Measurements from ENCODE around the gene ESYT2.

Gene ESYT2

GRCh38 chr7:158740657-158741293 is 88.5 kb downstream of the ESYT2 start:
- no peak for DNase-seq

GRCh38 chr7:158740013-158740656 is 89.2 kb downstream of the ESYT2 start:
- peak in 1 of 2 donors; percentile 35 for DNase-seq

GRCh38 chr7:158738841-158739240 is 90.5 kb downstream of the ESYT2 start:
- no peak for DNase-seq

GRCh38 chr7:158737064-158737695 is 92.1 kb downstream of the ESYT2 start:
- DNase-seq, result no peak

- DNase-seq, result no peak
These were observed 93.4 kb downstream of the ESYT2 start for GRCh38 chr7:158735935-158736334.

GRCh38 chr7:158734861-158735260 is 94.4 kb downstream of the ESYT2 start:
- DNase-seq, result no peak

GRCh38 chr7:158733775-158734494 is 95.4 kb downstream of the ESYT2 start:
- DNase-seq, result no peak

GRCh38 chr7:158733220-158733519 is 96.1 kb downstream of the ESYT2 start:
- DNase-seq, result no peak

GRCh38 chr7:158732494-158733219 is 96.7 kb downstream of the ESYT2 start:
- no peak for DNase-seq

GRCh38 chr7:158731761-158732160 is 97.5 kb downstream of the ESYT2 start:
- DNase-seq, result no peak

- DNase-seq, result no peak
These were observed 98.6 kb downstream of the ESYT2 start for GRCh38 chr7:158730383-158731346.

GRCh38 chr7:158729646-158730382 is 99.5 kb downstream of the ESYT2 start:
- no peak for DNase-seq

GRCh38 chr7:158728911-158729645 is 100.2 kb downstream of the ESYT2 start:
- no peak for DNase-seq

GRCh38 chr7:158727690-158728089 is 101.6 kb downstream of the ESYT2 start:
- DNase-seq, result no peak

- no peak for DNase-seq
These were observed 103.0 kb downstream of the ESYT2 start for GRCh38 chr7:158726277-158726807.

- DNase-seq, result no peak
These were observed 103.9 kb downstream of the ESYT2 start for GRCh38 chr7:158725506-158725800.

- no peak for DNase-seq
These were observed 104.4 kb downstream of the ESYT2 start for GRCh38 chr7:158724658-158725505.

GRCh38 chr7:158723714-158724385 is 105.5 kb downstream of the ESYT2 start:
- no peak for DNase-seq

- DNase-seq, result no peak
These were observed 106.0 kb downstream of the ESYT2 start for GRCh38 chr7:158723266-158723665.
